Body of pancreas (tissue), 4 donors: ENCODE measurements around the gene GTF2F1.

ENCODE experiments used
- POLR2A ChIP-seq, 3 donors: fragments of 450-650 bp; IDR thresholded peaks; one replicate each; pipeline ENCODE4 v1.6.1; 2016; ENCODE audit warnings: antibody characterized with exemption in 3 of 3, mild to moderate bottlenecking in 2 of 3
- TF ChIP-seq, protein P1 (sequence below), 7 experiments: fragments of 450-650 bp in 4 of 7; fragments of 200-600 bp in 3 of 7; sonication (generic) in 3 of 7; IDR thresholded peaks; one replicate each; pipeline ENCODE4 v1.5.1; 2016 to 2019; ENCODE audit warnings: antibody characterized with exemption in 7 of 7

GRCh38 chr19:6413291-6413690, 20.3 kb upstream of the GTF2F1 start:
- no peak for TF ChIP-seq POLR2A (IDR thresholded peaks at IDR 0.05)
- TF ChIP-seq, protein P1, sequence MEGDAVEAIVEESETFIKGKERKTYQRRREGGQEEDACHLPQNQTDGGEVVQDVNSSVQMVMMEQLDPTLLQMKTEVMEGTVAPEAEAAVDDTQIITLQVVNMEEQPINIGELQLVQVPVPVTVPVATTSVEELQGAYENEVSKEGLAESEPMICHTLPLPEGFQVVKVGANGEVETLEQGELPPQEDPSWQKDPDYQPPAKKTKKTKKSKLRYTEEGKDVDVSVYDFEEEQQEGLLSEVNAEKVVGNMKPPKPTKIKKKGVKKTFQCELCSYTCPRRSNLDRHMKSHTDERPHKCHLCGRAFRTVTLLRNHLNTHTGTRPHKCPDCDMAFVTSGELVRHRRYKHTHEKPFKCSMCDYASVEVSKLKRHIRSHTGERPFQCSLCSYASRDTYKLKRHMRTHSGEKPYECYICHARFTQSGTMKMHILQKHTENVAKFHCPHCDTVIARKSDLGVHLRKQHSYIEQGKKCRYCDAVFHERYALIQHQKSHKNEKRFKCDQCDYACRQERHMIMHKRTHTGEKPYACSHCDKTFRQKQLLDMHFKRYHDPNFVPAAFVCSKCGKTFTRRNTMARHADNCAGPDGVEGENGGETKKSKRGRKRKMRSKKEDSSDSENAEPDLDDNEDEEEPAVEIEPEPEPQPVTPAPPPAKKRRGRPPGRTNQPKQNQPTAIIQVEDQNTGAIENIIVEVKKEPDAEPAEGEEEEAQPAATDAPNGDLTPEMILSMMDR (IDR thresholded peaks at IDR 0.05), result no peak
